GM23248 (cell line): ENCODE results near the gene GMPPA. TPM values are rescaled to one million over a fixed set of nuclear protein-coding genes. Genes with fewer than 3 reads are reported as not detected.
A peak's percentile ranks its signal among the peaks of the same experiment; 100 is the strongest.

Source experiments
- DNase-seq: peaks from one replicate; pipeline ENCODE4 v3.0.0-alpha.2; 2015
- H2AFZ ChIP-seq: fragments of 200-600 bp; sonication (generic); 2 replicates; pipeline ENCODE4 v1.6.1; 2016; ENCODE audit warnings: antibody characterized with exemption
- H3F3A ChIP-seq: fragments of 200-600 bp; sonication (generic); 2 replicates; pipeline ENCODE4 v1.6.1; 2016; ENCODE audit warnings: mild to moderate bottlenecking, antibody characterized with exemption, mixed run types; ENCODE audit not compliant: insufficient read depth
- H3K27ac ChIP-seq: fragments of 200-600 bp; sonication (generic); 2 replicates; pipeline ENCODE4 v1.5.1; 2016; ENCODE audit warnings: mild to moderate bottlenecking
- H3K27me3 ChIP-seq: fragments of 200-600 bp; sonication (generic); replicated peaks from 2 replicates; pipeline ENCODE4 v1.6.1; 2016; ENCODE audit warnings: mild to moderate bottlenecking; ENCODE audit not compliant: insufficient read depth
- H3K36me3 ChIP-seq: fragments of 200-600 bp; sonication (generic); 2 replicates; pipeline ENCODE4 v1.6.1; 2016; ENCODE audit warnings: low read depth, mild to moderate bottlenecking
- H3K4me1 ChIP-seq: fragments of 200-600 bp; sonication (generic); 2 replicates; pipeline ENCODE4 v1.6.1; 2016; ENCODE audit warnings: mild to moderate bottlenecking; ENCODE audit not compliant: insufficient read depth
- H3K4me2 ChIP-seq: fragments of 200-600 bp; sonication (generic); one replicate; pipeline ENCODE4 v1.6.1; 2016; ENCODE audit warnings: mild to moderate bottlenecking; ENCODE audit not compliant: unreplicated experiment
- H3K4me3 ChIP-seq: fragments of 200-600 bp; sonication (generic); 2 replicates; pipeline ENCODE4 v1.5.1; 2016; ENCODE audit warnings: mild to moderate bottlenecking
- H3K79me2 ChIP-seq: fragments of 200-600 bp; sonication (generic); 2 replicates; pipeline ENCODE4 v1.6.1; 2016; ENCODE audit warnings: mild to moderate bottlenecking; ENCODE audit not compliant: insufficient read depth
- H3K9ac ChIP-seq: fragments of 200-600 bp; sonication (generic); 2 replicates; pipeline ENCODE4 v1.6.1; 2016; ENCODE audit warnings: mild to moderate bottlenecking
- H3K9me2 ChIP-seq: fragments of 200-600 bp; sonication (generic); 2 replicates; pipeline ENCODE4 v1.6.1; 2016; ENCODE audit warnings: mixed run types, mild to moderate bottlenecking, moderate library complexity; ENCODE audit not compliant: insufficient read depth
- H3K9me3 ChIP-seq: fragments of 200-600 bp; sonication (generic); one replicate; pipeline ENCODE4 v1.6.1; 2017; ENCODE audit warnings: low read depth
- H4K20me1 ChIP-seq: fragments of 200-600 bp; sonication (generic); 2 replicates; pipeline ENCODE4 v1.6.0; 2016; ENCODE audit not compliant: insufficient read depth
- EZH2 ChIP-seq: fragments of 200-600 bp; sonication (generic); IDR thresholded peaks from 2 replicates; pipeline ENCODE4 v1.6.1; 2018; ENCODE audit warnings: antibody characterized with exemption, mild to moderate bottlenecking; ENCODE audit not compliant: insufficient read depth, poor library complexity, severe bottlenecking
- EZH2phosphoT487 ChIP-seq: fragments of 200-600 bp; sonication (generic); IDR thresholded peaks from 2 replicates; pipeline ENCODE4 v1.6.1; 2018; ENCODE audit warnings: antibody characterized with exemption, moderate library complexity, mild to moderate bottlenecking, low read depth; ENCODE audit not compliant: insufficient read depth
- WGBS, 2 experiments: methylation state at CpG; one replicate each; pipeline ENCODE4 v1.1.6; 2015 to 2017; ENCODE audit warnings: low lambda C conversion rate in 2 of 2, low coverage in 1 of 2; ENCODE audit errors: missing lambda C conversion rate in 2 of 2; 5-methylcytosine and 5-hydroxymethylcytosine counted together
- in situ Hi-C: fragments of 300-500 bp; cut with MboI; formaldehyde crosslinking; loops from 2 replicates; pipeline ENCODE4 v1.15.0; 2020
- polyA plus RNA-seq: library from polyadenylated mRNA; unstranded; fragments of >200 nt; fragmentation: Nextera tagmentation; extraction: Ambion mirVana; gene quantifications from 2 replicates; pipeline ENCODE4 v1.2.1, GENCODE V29; 2016
- total RNA-seq: library from RNA; depleted of rRNA; stranded (reverse); fragments of >200 nt; shearing (Covaris generic); gene quantifications from 2 replicates; pipeline ENCODE4 v1.2.3, GENCODE V29; 2014

Gene GMPPA
- total and polyA plus RNA-seq, 2 experiments from 2014 or later: 60.6 to 65.6 TPM

GRCh38 chr2:219506153-219506801 is 7.6 kb downstream of the GMPPA start:
- Histone ChIP-seq H4K20me1 (no peaks in the 10 kb centered on the region), H3K27me3 (no peaks in the 10 kb centered on the region; the same call in 1 of the 2 replicates), H3K27ac (no peak overlapping the region), H3K4me2 (no peak overlapping the region), H3K79me2 (peaks cover 2% of the 10 kb centered on the region; the same call in 1 of the 2 replicates), H3F3A (no peaks in the 10 kb centered on the region), H3K9me2 (no peaks in the 10 kb centered on the region), H3K4me1 (peaks cover 13% of the 10 kb centered on the region), H3K9me3 (no peaks in the 10 kb centered on the region), H3K9ac (no peak overlapping the region), H3K4me3 (no peak overlapping the region), H2AFZ (no peak overlapping the region), H3K36me3 (peaks cover 4% of the 10 kb centered on the region; the same call in 1 of the 2 replicates)
- no peak for DNase-seq
- WGBS, 2 experiments: 82 to 83% methylated on average over 19 to 23 of the region's 23 CpGs
- TF ChIP-seq EZH2 (no peak), EZH2phosphoT487 (no peak)
- in situ Hi-C loops: no loop called here

GRCh38 chr2:219506802-219507526 is 8.3 kb downstream of the GMPPA start:
- H3K4me1 ChIP-seq: peaks cover 13% of the 10 kb centered on the region
- H3K27me3 ChIP-seq: no peaks in the 10 kb centered on the region; the same call in 1 of the 2 replicates
- no peak overlapping the region for H3K9ac ChIP-seq
- no peaks in the 10 kb centered on the region for H3F3A ChIP-seq
- no peak for TF ChIP-seq EZH2phosphoT487
- no peak for TF ChIP-seq EZH2
- no peak overlapping the region for H3K27ac ChIP-seq
- H3K4me3 ChIP-seq: no peak overlapping the region
- 64 to 66% methylated on average over 14 to 17 of the region's 17 CpGs for WGBS, 2 experiments
- H3K79me2 ChIP-seq: no peaks in the 10 kb centered on the region
- no peaks in the 10 kb centered on the region for H4K20me1 ChIP-seq
- no peak overlapping the region for H2AFZ ChIP-seq
- DNase-seq: no peak
- no peak overlapping the region for H3K4me2 ChIP-seq
- peaks cover 4% of the 10 kb centered on the region; the same call in 1 of the 2 replicates for H3K36me3 ChIP-seq
- no peaks in the 10 kb centered on the region for H3K9me3 ChIP-seq
- H3K9me2 ChIP-seq: no peaks in the 10 kb centered on the region
- in situ Hi-C loops: no loop called here

GRCh38 chr2:219507581-219508443 is 9.1 kb downstream of the GMPPA start:
- Histone ChIP-seq H3K27me3 (peaks cover 2% of the 10 kb centered on the region; the same call in 1 of the 2 replicates), H3K4me3 (no peak overlapping the region)
- in situ Hi-C loops: no loop called here

GRCh38 chr2:219508444-219508734 is 9.7 kb downstream of the GMPPA start:
- Histone ChIP-seq H3K27me3 (peaks cover 8% of the 10 kb centered on the region), H3F3A (no peaks in the 10 kb centered on the region), H4K20me1 (no peaks in the 10 kb centered on the region), H3K9me3 (no peaks in the 10 kb centered on the region), H3K27ac (no peak overlapping the region), H3K79me2 (no peaks in the 10 kb centered on the region), H3K4me1 (peaks cover 13% of the 10 kb centered on the region), H3K4me2 (no peak overlapping the region), H3K4me3 (no peak overlapping the region), H3K36me3 (peaks cover 3% of the 10 kb centered on the region; the same call in 1 of the 2 replicates), H3K9me2 (no peaks in the 10 kb centered on the region), H2AFZ (no peak overlapping the region), H3K9ac (no peak overlapping the region)
- in situ Hi-C loops: no loop called here
- 56 to 71% methylated on average over 3 to 4 of the region's 4 CpGs for whole genome bisulfite sequencing, 2 experiments
- no peak for DNase-seq
- TF ChIP-seq EZH2phosphoT487: no peak
- no peak for TF ChIP-seq EZH2

More at GRCh38 chr2:219507581-219508443, 9.1 kb downstream of the GMPPA start:
- DNase-seq: peak; percentile 40
- no peaks in the 10 kb centered on the region for H3K9me3 ChIP-seq
- H3K9ac ChIP-seq: no peak overlapping the region
- peaks cover 13% of the 10 kb centered on the region for H3K4me1 ChIP-seq
- no peak overlapping the region for H2AFZ ChIP-seq
- H3F3A ChIP-seq: no peaks in the 10 kb centered on the region
- no peaks in the 10 kb centered on the region for H3K79me2 ChIP-seq
- no peaks in the 10 kb centered on the region for H4K20me1 ChIP-seq
- TF ChIP-seq EZH2phosphoT487: no peak
- TF ChIP-seq EZH2: no peak
- no peak overlapping the region for H3K4me2 ChIP-seq
- 35 to 41% methylated on average over 8 of the region's 8 CpGs for WGBS, 2 experiments
- H3K36me3 ChIP-seq: peaks cover 4% of the 10 kb centered on the region; the same call in 1 of the 2 replicates
- H3K9me2 ChIP-seq: no peaks in the 10 kb centered on the region
- no peak overlapping the region for H3K27ac ChIP-seq
